GM10266 (cell line): ENCODE data around the gene ITK.

ENCODE experiments used
- DNase-seq: peaks from one replicate; pipeline ENCODE4 v3.0.0; 2012; ENCODE audit errors: extremely low spot score
- TF ChIP-seq, protein P1 (sequence below): IDR thresholded peaks from 2 replicates; pipeline ENCODE4 v1.5.1; 2012; ENCODE audit warnings: mild to moderate bottlenecking, low read depth; ENCODE audit not compliant: control insufficient read depth, insufficient read depth; ENCODE audit errors: missing control alignments

The ITK gene

DNA sequence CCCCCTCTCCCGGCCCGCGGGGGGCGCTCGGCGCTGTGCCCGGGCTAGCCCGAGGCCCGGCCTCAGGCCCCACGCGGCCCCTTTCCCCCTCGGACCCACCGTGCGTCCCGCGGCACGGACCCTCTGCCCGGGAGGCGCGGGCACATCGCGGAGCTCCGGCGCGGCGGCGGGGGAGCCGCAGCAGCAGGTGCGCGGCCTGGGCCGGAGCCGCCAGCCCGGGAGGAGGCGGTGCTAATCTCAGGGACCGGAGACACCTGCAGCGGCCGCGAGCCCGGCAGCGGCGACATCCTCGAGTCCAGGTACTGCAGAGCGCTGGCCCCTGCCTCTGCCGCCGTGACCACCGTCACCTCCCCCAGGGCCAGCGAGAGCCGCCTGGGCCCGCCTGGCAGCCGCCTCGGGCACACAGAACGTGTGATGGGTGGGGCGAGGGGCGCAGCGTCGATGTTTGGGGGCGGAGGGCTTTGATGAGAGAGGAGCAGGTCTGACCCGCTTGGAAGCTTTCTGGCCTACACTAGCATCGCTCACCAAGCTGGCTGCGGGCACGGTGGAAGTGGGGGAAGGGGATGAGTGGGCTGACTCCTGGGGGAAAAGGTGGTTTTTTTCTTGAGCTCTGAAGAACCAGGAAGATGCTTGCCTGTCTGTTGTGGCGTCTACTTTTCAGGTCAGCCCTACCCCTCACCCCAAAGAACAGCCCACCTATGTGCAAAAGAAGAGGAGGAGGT is 85.8 kb downstream of the ITK start:
- peak; percentile 60 for DNase-seq
- TF ChIP-seq, protein P1, sequence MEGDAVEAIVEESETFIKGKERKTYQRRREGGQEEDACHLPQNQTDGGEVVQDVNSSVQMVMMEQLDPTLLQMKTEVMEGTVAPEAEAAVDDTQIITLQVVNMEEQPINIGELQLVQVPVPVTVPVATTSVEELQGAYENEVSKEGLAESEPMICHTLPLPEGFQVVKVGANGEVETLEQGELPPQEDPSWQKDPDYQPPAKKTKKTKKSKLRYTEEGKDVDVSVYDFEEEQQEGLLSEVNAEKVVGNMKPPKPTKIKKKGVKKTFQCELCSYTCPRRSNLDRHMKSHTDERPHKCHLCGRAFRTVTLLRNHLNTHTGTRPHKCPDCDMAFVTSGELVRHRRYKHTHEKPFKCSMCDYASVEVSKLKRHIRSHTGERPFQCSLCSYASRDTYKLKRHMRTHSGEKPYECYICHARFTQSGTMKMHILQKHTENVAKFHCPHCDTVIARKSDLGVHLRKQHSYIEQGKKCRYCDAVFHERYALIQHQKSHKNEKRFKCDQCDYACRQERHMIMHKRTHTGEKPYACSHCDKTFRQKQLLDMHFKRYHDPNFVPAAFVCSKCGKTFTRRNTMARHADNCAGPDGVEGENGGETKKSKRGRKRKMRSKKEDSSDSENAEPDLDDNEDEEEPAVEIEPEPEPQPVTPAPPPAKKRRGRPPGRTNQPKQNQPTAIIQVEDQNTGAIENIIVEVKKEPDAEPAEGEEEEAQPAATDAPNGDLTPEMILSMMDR = peak; percentile 32

DNA sequence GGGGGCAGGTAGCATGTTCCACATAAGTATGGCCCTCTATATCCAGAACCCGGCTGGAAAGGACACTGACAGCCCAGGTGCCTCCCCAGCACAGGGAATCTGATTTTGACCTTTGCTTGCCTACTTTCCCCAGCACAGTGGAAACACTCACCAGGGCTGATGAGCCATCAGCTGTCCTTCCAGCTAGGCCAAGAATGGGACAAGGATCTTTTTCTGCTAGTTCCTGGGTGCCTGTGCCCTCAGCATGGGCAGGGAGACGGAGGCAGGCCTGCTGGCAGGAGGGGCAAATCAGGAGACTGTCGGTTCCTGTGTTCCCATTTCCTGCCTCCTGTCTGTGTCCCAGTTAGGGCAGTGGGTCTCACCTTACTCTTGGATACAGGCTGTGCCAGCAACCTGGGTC is 86.4 kb downstream of the ITK start:
- TF ChIP-seq, protein P1 = no peak
- no peak for DNase-seq

DNA sequence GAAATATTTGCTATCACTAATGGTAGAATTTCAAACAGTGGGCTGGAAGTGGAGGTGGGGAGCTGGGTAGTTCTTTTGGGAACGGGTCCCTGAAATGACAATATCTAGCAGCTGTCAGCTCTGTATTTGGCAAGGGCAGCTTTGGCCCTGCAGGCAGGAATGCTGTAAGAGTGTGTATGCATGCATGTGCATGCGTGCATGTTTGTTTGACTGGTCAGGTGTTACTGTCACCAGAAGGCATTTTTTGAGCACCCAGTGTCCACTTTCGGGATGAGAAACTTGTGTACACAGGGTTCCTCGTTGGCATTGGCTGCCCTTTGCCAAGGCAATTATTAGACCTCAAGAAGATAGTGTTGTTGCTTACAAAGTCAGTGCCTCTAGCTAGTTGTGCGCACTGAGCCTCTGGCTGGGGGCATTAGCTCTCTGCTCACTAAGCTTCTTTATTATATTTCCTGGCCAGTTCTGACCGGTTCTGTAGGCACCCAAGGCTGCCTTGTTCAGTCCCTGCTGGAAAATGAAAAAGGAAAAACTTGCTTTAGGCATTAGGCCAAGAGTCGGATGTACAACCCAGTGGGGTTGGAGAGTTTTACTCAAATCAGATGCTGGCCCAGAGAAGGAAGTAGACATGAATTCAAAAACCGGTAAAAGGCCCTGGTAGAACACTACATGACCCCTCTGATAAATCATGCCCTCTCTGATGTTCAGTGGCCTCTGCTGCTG is 87.3 kb downstream of the ITK start:
- no peak for DNase-seq
- TF ChIP-seq, protein P1 = no peak

DNA sequence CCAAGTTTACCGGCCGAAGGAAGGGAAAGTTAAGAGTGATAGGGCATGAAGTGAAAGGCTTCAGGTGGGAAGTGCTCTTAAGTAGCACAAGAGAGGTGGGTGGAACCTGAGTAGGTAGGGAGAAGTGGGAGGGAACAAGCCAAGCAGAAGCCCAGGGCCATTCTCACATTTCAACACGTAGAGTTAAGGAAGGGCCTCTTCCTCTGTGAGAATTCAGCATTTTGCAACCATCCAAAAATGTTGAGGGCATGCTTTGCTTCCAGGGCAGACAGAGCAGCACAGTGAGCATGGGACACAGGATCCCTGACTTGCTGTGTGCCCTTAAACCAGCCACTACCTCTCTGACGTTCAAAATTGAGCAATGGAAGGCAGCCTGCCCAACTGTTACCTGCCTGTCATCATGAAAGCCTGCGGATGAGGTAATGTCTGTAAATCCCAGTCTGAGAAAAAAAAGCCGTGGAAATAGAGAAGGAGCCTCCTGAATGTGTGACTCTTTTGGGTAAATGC is 88.6 kb downstream of the ITK start:
- DNase-seq = no peak
- TF ChIP-seq, protein P1 = no peak

DNA sequence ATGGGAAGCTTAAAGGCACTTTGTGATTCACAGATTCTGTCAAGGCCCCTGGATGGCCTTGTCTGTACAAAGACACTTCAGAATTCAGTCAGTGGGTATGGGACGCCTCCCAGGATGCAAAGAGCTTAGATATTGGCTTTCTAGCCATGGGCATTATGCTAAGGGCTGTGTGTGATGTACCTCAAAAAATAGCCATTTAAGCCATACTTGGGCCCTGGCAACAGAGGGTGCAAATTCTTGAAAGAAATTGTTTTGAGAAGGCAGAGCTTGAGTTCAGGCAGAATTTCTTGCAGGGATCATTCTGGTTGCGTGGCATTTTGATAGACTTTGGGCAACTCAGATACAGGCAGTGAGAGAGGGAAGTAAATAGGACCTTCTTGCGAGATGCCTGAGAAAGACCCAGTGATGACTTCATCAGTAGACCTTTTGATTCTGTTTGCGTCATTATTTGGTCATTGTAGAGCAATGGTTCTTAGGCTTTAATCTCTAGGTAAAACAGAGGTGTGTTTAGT is 89.2 kb downstream of the ITK start:
- no peak for DNase-seq
- TF ChIP-seq, protein P1 = no peak

DNA sequence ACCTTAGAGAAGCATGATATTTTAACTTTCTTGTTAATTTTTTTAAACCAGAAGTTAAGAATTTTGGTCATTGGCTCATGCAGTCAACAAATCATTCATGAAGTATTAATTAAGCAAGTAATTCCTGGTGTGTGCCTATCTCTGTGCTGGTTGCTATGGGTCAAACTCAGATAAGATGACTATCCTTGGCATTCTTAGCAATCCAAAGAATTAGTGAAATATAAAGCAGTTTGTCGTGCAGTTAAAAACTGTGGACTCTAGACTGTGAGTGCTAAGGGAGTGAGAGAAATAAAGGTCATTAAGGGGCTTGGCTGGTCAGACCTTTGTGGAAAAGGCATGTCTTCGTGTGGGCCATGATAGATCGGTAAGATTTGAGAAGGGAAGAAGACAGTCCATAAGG is 90.1 kb downstream of the ITK start:
- TF ChIP-seq, protein P1 = no peak
- no peak for DNase-seq
